CD4-positive, alpha-beta T cell treated with Interleukin-1 beta for 1 hour (primary cell): Measurements from ENCODE around the gene CDKN2C.
A peak's percentile ranks its signal among the peaks of the same experiment; 100 is the strongest.
"Not testable (repeated sequence)": the region's sequence is repeated elsewhere in the genome, so short reads cannot be mapped to it uniquely, and the experiment has no call there.

Experiments
- DNase-seq, 2 donors: peaks; one replicate each; pipeline ENCODE4 v3.0.0-alpha.2; 2020 to 2022

Gene CDKN2C

DNA sequence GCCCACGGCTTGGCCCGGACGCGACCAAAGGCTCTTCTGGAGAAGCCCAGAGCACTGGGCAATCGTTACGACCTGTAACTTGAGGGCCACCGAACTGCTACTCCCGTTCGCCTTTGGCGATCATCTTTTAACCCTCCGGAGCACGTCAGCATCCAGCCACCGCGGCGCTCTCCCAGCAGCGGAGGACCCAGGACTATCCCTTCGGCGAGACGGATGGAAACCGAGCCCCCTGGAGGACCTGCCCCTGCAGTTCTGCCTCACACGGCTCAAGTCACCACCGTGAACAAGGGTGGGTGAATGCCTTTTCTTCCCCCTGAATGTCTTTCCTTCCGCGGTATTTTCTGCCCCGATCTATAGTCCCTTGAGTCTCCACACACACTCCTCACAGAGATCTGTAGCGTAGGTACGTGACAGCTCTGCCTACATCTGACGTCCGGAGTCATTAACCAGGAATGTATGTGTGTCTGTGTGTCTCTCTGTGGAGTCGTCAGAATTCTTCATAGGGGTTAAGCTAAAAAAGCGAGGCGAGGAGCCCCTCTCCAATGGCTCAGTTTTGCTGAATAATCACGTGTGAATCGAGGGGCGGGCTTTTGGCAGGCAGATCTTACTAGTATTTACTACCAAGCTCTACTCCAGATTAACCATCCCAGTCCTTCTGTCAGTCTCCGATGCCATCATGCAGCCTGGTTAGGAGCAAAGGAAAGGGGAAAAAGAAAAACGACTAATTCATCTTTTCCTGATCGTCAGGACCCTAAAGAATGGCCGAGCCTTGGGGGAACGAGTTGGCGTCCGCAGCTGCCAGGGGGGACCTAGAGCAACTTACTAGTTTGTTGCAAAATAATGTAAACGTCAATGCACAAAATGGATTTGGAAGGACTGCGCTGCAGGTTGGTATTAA lies at the start of gene CDKN2C:
Gene CDKN2C (plus strand): TSS at position 635 of the 898 bp plus-strand sequence. CDS start 124 bp downstream, at position 759.
- peak; percentile 57 to 67 for DNase-seq

DNA sequence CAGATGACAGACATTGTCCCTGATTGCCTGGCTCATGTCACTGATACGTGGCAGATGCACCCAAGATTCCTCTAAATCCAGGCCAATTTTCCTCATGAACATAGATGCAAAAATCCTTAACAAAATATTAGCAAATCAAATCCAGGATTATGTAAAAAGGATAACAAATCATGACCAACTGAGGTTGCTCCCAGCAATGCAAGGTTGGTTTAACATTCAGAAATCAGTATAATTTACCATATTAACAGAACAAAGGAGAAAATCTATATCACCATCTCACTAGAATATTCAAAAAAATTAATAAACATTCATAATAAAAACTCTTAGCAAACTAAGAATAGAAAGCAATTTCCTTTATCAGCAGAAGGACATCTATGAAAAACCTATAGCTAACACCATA lies 49.6 kb upstream of the CDKN2C start:
- DNase-seq = no peak

DNA sequence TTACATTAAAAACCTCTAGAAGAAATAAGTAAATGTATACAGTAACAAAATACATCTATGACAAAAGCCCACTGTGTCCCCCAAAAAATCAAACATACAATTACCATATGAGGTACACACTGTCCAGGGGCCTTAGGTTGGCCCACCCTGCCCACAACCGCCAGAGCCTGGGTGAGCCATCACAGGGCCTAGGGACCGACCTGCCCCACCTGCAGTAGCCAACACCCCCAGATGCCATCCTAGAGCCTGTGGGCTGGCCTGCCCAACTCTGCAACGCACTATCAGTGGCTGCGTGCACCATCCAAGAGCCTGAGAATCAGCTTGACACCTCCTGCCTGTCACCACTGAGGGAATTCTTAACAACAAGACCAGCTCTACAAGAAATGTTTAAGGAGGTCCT lies 49.0 kb upstream of the CDKN2C start:
- DNase-seq = no peak

DNA sequence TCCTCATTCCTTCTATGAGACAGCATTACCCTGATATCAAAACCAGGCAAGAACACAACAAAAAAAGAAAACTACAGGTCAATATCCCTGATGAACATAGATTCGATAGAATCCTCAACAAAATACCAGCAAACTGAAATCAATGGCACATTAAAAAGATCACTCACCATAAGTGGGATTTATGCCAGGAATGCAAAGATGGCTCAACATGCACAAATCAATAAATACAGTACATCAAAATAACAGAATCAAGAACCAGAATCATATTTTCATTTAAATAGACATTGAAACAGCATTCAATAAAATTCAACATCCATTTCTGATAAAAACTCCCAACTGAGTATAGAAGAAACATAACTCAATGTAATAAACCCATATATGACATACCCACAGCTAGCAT lies 46.5 kb upstream of the CDKN2C start:
- DNase-seq = no peak

DNA sequence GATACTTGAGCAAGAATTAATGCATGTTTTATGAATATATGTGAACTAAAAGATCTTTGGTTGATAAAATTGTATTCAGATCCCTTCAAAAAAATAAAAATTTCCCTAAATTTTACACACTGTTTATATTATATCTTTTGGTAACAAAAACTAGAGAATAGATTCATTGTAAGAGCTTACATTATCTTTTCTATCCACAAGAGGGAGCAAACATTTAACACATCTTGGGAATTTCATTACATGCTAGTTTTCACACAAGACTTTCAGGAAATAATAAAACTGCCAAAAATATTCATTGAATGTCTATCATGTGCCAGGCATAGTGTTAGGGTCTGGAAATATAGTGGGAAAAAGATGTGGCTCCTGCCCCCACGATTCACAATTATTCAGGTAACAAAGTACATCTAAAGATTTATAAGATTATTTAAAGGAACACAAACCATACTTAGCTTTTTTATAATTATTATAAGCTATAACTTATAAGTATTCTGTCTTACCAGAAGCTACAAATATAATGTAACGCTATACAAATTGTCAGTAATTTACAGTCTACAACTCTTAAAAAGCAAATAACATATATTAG lies 40.6 kb upstream of the CDKN2C start:
- DNase-seq = peak in 1 of 2 donors; percentile 20

DNA sequence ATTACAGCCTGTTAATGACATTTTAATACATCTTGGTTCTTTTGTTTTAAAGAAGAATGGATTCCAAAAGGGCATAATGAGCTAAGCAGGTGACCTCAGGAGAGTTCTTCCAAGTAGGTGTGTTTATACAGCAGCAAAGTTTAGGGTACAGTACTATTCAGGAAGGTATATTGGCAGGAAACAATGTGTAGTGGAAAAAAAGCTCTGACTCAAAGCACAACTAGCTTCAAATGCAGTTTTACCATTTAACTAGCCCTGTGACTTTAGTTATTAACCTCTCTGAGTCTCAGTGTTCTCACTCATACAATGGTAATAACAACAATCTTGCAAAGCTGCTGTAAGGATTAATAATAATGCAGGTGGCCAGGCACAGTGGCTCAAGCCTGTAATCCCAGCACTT lies 39.9 kb upstream of the CDKN2C start:
- no peak for DNase-seq

DNA sequence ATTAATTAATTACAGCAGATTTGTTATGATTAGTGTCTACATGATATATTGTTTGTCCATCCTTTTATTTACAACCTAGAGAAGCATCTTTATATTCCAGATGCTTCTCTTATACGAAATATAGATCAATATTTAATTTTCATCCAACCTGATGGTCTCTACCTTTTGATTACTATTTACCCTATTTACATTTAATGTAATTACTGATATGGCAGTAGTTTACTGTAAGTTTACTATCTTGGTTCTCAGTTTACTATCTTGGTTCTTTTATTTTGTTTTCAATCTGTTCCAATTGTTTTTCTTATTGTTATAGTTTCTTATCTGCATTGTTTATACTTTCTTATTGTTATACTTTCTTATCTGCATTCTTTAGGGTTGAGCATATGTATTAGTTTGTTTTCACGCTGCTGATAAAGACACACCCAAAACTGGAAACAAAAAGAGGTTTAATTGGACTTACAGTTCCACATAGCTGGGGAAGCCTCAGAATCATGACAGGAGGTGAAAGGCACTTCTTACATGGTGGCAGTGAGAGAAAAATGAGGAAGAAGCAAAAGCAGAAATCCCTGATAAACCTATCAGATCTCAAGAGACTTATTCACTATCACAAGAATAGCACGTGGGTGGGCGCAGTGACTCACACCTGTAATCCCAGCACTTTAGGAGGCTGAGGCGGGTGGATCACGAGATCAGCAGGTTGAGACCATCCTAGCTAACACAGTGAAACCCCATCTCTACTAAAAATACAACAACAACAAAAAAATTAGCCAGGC lies 38.9 kb upstream of the CDKN2C start:
- DNase-seq = no peak

DNA sequence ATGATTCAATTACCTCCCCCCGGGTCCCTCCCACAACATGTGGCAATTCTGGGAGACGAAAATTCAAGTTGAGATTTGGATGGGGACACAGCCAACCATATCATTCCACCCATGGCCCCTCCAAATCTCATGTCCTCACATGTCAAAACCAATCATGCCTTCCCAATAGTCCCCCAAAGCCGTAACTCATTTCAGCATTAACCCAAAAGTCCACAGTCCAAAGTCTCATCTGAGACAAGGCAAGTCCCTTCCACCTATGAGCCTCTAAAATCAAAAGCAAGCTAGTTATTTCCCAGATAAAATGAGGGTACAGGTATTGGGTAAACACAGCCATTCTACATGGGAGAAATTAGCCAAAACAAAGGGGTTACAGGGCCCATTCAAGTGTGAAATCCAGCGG lies 38.0 kb upstream of the CDKN2C start:
- DNase-seq = not testable (repeated sequence)

DNA sequence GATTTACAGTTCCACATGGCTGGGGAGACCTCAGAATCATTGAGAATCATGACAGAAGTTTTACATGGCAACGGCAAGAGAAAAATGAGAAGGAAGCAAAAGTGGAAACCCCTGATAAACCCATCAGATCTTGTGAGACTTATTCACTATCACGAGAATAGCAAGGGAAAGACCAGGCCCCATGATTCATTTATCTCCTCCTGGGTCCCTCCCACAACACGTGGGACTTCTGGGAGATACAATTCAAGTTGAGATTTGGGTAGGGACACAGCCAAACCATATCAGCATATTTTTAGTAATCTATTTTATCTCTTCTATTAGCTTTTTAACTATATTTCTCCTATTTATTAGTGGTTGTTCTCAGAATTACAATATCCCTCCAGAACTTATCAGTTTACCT lies 36.3 kb upstream of the CDKN2C start:
- DNase-seq = not testable (repeated sequence)

DNA sequence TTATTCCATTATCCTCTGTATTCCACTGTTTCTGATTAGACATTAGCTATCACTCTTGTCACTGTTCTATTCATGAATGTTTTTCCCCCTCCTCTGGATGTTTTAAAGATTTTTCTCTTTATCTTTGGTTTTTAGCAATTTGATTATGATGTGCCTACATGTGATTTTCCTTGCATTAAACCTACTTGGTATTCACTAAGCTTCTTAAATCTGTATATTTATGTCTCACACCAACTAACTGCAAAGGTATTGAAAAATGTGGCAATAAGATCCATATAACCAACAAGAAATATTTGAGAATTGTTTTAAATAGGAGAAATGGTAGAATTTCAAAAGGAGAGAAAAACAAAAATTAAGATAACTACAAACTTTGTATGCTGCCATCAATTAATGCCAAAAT lies 35.2 kb upstream of the CDKN2C start:
- DNase-seq = no peak

DNA sequence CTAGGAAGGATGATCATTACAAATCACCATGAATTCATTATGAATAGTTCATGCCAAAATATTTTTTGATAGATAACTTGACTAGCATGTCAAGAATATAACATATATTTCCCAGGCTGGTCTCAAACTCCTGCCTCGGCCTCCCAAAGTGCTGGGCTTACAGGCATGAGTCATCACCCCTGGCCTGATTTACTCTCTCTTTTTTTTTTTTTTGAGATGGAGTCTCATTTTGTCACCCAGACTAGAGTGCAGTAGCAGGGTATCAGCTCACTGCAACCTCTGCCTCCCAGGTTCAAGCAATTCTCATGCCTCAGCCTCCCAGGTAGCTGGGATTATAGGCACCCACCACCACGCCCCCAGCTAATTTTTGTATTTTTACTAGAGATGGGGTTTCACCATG lies 34.8 kb upstream of the CDKN2C start:
- not testable (repeated sequence) for DNase-seq

DNA sequence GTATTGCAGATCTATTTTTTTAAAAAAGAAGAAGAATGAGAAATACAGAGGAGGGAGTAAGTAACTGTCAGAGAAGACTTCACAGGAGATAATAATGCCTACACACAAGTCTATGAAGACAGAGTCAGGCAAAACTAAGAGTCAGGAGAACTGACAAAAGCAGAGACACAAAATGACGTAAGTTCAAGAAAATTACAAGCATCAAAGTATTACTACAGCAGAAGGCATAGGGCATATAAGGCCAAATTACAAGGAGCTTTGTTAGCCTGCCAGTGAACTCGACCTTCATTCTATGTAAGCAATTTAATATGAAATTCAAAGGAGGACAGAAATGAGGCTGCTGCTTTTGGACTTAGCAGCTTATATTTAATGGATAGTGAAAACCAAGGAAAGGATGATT lies 33.7 kb upstream of the CDKN2C start:
- DNase-seq = no peak

DNA sequence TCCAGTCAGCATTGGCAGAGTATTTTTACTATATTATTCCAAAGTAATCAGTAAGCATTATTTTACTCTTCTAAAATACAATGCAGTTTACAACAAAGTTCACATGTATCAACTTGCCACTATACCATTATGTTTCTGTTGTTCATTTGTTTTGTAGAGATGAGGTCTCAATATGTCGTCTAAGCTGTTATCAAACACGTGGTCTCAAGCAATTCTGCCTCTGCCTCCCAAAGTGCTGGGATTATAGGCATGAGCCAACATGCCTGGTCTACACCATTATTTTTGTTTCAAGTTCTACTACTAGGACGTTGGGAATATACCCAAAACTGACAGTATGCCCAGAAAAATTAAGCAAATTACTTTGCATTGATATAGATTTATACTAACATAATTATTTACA lies 29.8 kb upstream of the CDKN2C start:
- DNase-seq = no peak

DNA sequence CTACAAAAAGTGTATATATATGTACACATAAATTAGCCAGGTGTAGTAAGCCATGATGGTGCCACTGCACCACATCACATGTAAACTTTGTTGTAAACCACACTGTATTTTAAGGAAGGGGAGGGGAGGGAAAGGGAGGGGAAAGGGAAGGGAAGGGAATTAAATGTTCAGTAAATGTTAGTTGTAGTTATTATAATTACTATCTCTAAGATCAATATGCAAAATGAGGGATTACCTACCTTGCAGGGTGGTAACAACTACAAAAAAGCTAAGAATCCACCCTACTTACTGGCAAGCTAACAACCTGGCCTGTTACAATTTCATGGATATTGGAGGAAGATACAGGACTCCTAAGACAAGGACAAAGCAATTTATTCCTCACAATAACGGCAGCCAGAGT lies 27.7 kb upstream of the CDKN2C start:
- no peak for DNase-seq

DNA sequence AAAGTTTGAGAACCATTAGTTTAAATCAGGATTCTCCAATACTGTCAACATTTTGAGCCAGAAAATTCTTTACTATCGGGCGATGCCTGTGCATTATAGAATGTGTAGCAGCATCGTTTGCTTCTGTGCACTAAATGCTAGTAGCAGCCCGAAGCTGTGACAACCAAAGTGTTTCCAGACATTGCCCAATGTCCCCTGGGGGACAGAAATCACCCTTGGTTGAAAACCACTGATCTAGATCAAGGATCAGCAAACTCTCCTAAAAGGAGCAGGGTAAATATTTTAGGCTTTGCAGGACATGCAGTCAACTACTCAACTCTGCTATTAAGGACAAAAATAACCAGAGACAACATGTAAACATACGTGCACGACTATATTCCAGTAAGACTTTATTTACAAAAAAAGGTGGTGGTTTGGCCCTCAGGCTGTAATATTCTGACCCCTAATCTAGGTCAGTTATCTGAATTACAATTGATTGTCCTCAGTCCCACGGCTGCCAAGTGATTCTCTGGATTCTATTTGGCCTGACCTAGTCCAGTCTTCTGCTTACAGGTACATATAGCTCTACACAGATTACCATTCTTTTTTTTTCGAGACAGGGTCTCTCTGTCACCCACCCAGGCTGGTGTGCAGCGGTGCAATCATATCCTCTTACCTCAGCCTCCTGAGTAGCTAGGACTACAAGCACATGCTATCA lies 20.6 kb upstream of the CDKN2C start:
- no peak for DNase-seq

DNA sequence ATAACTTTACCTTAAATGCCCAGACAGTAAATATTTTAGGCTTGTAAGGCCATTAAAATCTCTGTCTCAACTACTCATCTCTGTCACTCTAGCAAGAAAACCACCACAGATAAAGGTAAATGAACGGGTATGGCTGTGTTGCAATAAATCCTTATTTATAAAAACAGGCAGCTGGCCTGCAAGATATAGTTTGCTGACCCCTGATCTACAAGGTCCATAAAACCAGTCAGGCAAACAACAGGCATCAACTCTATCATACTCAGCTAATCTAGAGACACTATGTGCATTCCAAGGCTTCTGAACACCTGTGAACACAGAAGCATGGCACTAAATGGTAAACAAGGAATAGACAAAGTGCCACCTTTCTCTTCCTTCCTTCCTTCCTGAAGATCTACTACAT lies 19.6 kb upstream of the CDKN2C start:
- DNase-seq = no peak

DNA sequence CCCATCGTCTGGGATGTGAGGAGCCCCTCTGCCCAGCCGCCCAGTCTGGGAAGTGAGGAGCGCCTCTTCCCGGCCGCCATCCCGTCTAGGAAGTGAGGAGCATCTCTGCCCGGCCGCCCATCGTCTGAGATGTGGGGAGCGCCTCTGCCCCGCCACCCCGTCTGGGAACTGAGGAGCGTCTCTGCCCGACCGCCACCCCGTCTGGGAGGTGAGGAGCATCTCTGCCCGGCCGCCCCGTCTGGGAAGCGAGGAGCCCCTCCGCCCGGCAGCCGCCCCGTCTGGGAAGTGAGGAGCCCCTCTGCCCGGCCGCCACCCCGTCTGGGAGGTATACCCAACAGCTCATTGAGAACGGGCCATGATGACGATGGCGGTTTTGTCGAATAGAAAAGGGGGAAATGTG lies 17.5 kb upstream of the CDKN2C start:
- DNase-seq = not testable (repeated sequence)

DNA sequence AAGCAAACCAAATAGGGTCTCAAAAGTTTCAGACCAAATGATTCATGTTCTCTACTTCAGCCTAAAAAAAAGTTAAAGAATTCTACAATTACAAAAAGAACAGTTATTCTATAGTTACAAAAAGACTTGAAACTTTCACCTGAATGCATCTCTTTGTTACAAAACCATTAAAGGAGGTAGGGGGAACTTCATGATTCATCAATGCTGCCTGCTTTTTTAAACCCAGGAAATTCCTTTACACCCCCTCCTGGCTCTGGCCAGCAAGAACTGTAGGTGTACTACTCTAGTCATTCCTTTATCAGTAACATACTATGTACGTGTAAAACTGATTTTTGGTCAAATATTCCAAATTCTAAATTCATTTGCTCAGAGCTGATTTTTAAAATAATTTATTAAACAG lies 14.9 kb upstream of the CDKN2C start:
- no peak for DNase-seq

DNA sequence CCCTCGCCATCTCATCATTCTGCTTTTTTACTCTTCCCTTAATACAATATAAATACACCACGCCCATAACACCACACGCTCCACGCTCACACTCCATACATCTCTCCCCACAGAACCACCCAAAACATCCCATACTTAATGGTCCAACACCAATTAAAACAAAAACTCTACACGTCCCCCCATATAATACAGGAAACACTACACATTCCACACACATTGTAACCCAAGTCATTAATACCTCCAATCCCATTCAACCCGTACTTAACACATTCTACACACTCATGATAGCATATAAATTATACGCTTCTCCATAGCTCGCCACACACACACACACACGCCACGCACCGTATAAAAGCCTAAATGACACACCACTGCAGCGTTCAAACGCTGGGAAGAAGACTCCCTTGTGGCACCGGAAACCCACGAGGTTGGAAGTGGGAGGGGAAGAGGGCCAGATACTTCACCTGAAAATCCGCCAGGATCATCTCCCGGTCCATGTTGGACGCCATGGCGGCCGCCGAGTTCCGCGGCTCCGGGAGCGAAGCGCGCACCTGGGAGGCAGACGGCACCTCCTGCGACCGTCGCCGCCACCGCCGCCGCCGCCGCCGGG lies 10.6 kb upstream of the CDKN2C start:
- DNase-seq = no peak

DNA sequence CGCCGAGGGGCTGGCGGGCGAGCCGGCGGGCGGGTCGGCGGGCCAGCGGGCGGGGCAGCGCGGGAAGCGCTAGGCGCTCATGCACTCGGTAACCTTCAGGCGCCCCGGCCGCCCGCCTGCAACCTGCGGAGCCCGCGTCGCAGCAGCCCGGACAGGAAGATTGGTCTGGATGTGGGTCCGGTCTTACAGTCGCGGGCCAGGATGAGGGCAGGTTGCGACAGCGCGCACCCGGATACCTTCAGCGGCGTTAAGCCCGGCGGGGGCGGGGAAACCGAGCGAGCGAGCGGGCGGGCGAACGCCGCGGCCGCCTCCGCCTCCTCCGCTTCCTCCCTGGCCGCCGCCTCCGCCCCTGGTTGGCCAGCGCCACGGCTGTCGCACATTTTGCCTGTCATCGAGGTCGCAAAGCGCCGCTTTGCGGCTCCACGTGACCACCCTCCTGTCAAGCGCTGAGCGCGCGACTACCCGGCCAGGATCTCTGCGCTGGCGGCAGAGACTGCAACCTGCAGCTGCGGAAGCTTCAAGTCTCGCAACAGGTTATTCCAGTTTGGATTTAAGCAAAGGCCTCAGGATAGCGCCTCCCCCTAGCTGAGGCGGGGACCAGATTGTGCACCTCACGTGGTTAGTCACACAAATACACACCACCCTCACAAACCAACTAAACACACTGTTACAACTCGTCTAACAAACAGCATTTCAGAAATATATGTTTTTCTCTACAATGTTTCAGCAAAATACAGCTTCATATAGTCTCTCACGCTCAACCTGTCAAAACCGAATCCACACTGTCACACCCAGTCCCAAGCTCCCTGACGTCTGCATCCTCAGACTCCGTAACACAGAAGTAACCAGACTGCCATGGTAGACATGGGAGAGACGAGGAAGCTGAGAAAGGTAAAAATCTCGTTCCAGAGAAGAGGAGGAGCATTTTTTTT lies 9.9 kb upstream of the CDKN2C start, which contains the start of gene FAF1:
Gene FAF1 (minus strand): TSS at position 355 of the 932 bp plus-strand sequence. CDS start 456 bp downstream, outside the sequence.
- DNase-seq = peak; percentile 97 to 98

DNA sequence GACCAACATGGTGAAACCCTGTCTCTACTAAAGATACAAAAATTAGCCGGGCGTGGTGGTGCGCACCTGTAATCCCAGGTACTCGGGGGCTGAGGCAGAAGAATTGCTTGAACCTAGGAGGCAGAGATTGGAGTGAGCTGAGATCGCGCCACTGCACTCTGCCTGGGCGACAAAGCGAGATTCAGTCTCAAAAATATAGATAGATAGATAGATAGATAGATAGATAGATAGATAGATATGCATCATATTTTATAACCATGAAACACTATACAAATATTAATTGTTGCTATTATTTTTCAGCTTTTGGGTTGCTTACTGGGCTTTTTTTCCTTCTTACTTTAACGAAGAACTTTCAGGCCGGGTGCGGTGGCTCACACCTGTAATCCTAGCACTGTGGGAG lies 5.2 kb upstream of the CDKN2C start:
- DNase-seq = no peak
